ENCODE measurements around the gene WDR83. TPM values are rescaled to one million over a fixed set of nuclear protein-coding genes. Genes with fewer than 3 reads are reported as not detected.

The WDR83 gene
- total and polyA plus RNA-seq, 2 of the 8 experiments (the other 6 are each of a cell fraction or from before 2014, with no cell fraction given): 12.6 to 15.3 TPM

DNA sequence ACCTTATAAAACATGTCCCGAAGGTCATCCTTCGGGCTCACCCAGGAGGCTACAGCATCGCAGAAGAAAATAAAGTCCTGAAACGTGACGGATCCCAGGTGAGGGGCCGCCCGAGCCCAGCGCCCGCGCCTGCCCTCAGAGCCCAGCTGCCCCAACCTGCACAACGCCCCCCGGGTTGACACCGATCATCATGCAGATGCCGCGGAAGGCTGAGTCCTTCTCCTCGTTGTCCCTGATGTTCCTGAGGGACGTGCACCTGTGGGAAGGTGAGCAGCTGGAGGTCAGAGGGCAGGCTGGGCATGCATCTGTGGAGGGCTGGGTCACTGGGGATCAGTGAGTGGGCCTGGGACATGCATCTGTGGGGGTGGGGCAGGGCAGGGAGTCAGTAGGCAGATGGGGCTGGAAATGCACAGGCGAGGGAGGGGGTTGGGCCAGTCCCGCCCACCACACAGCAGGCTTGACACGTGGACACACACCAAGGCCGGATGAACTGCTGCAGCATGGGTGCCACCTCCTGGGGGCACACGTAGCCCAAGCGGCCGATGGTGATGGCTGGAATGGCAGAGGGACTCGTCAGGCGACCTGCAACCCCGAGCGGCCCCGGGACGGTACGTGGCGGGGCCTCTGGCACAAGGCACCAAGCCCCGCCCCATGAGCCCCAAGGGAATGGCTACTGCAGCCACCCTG is 35.1 kb downstream of the WDR83 start:
- Histone ChIP-seq H3K4me3 (ENCODE audit: extremely low read depth in 1 of 4, insufficient read depth in 2 of 4, low read depth in 3 of 4, low read length in 4 of 4) (no peak overlapping the region), H3K4ac (replicated peaks; ENCODE audit: insufficient read length, low read depth, low read length) (no peak overlapping the region), H3K27me3 (replicated peaks in 1 of 4; ENCODE audit: control insufficient read depth in 3 of 4, extremely low read depth in 1 of 4, insufficient read depth in 3 of 4, low read length in 3 of 4) (no peaks in the 10 kb centered on the region), H2BK15ac (ENCODE audit: low read length) (no peak overlapping the region), H3K23me2 (ENCODE audit: low read depth, low read length) (no peaks in the 10 kb centered on the region; the same call in 1 of the 2 replicates), H3K9me3 (ENCODE audit: insufficient read depth in 2 of 2, low read depth in 1 of 2, low read length in 1 of 2) (no peaks in the 10 kb centered on the region), H3K79me2 (ENCODE audit: control insufficient read depth in 1 of 2, insufficient read depth in 2 of 2, low read length in 2 of 2) (no peaks in the 10 kb centered on the region), H3K18ac (ENCODE audit: extremely low read depth, low read length) (no peak overlapping the region), H2BK120ac (replicated peaks; ENCODE audit: low read depth, low read length) (no peak overlapping the region), H2AK5ac (ENCODE audit: low read depth, low read length) (no peak overlapping the region), H4K91ac (replicated peaks; ENCODE audit: insufficient read length, low read length) (no peak overlapping the region), H2BK5ac (ENCODE audit: low read depth, low read length) (no peak overlapping the region; the same call in 1 of the 2 replicates), H3K27ac (ENCODE audit: low read depth, low read length) (no peak overlapping the region), H4K5ac (ENCODE audit: insufficient read length, low read depth, low read length) (no peak overlapping the region), H3K36me3 (ENCODE audit: control insufficient read depth in 2 of 4, insufficient read depth in 4 of 4, low read length in 3 of 4) (peaks cover 28 to 69% (median 52%) of the 10 kb centered on the region in 4 experiments), H3K4me2 (ENCODE audit: insufficient read depth in 1 of 2, low read depth in 2 of 2, low read length in 2 of 2) (no peak overlapping the region), H3K56ac (replicated peaks; ENCODE audit: insufficient read length, low read depth, low read length) (no peak overlapping the region), H3K23ac (ENCODE audit: insufficient read length) (no peak overlapping the region), H3K14ac (ENCODE audit: insufficient read length) (no peak overlapping the region), H2BK20ac (ENCODE audit: low read length) (no peak overlapping the region), H4K20me1 (replicated peaks in 1 of 2; ENCODE audit: control insufficient read depth in 1 of 2, insufficient read depth in 2 of 2, low read length in 2 of 2) (peaks cover 4 to 14% of the 10 kb centered on the region in 2 experiments), H3K9ac (replicated peaks in 1 of 4; ENCODE audit: extremely low read depth in 1 of 4, low read depth in 3 of 4, low read length in 3 of 4) (no peak overlapping the region; a peak in 1 of 7 replicates), H2BK12ac (ENCODE audit: low read depth, low read length) (no peak overlapping the region), H2AFZ (ENCODE audit: low read length) (no peak overlapping the region), H4K8ac (ENCODE audit: extremely low read depth, insufficient read depth, low read length) (peak overlapping the region; percentile 14; the same call in 1 of the 2 replicates), H3K4me1 (replicated peaks in 1 of 4; ENCODE audit: control insufficient read depth in 3 of 4, insufficient read depth in 4 of 4, low read length in 3 of 4) (peaks cover 0 to 5% (median 2%) of the 10 kb centered on the region in 4 experiments; a peak in 2 of 7 replicates), H3K79me1 (ENCODE audit: low read depth, low read length) (no peaks in the 10 kb centered on the region)
- no peak for FAIRE-seq
- ChIA-PET CTCF (ENCODE audit: partially characterized antibody) (no interaction called here), POLR2A (ENCODE audit: partially characterized antibody) (no interaction called here)
- DNase-seq (ENCODE audit: low read depth in 1 of 2, low spot score in 2 of 2): no peak
- 92% methylated on average over 16 of the region's 33 CpGs; no CpG with 5 or more reads in 1 of the 2 experiments for WGBS, 2 experiments (ENCODE audit: extremely low coverage in 1 of 2, insufficient coverage in 1 of 2, insufficient read length in 1 of 2, insufficient replicate concordance in 2 of 2, low coverage in 1 of 2, low lambda C conversion rate in 2 of 2, missing lambda C conversion rate in 1 of 2)
- TF ChIP-seq TBP (IDR thresholded peaks at IDR 0.05; ENCODE audit: low read depth, low read length): no peak
- TF ChIP-seq TAF1 (IDR thresholded peaks at IDR 0.05; ENCODE audit: low read depth, low read length): no peak
- TF ChIP-seq EP300 (IDR thresholded peaks at IDR 0.05; ENCODE audit: borderline replicate concordance in 1 of 2, low read depth in 2 of 2, low read length in 2 of 2): no peak
- no peak for TF ChIP-seq YY1 (IDR thresholded peaks at IDR 0.05; ENCODE audit: low read depth, low read length)
- TF ChIP-seq EGR1 (IDR thresholded peaks at IDR 0.05; ENCODE audit: borderline replicate concordance, low read depth, low read length): no peak
- TF ChIP-seq JUND (IDR thresholded peaks at IDR 0.05; ENCODE audit: low read length): no peak
- TF ChIP-seq SAP30 (IDR thresholded peaks at IDR 0.05; ENCODE audit: insufficient read depth, insufficient replicate concordance, low read length): no peak
- no peak for TF ChIP-seq CBX8 (IDR thresholded peaks at IDR 0.05; ENCODE audit: borderline replicate concordance, low read depth, low read length)
- TF ChIP-seq, protein P1, sequence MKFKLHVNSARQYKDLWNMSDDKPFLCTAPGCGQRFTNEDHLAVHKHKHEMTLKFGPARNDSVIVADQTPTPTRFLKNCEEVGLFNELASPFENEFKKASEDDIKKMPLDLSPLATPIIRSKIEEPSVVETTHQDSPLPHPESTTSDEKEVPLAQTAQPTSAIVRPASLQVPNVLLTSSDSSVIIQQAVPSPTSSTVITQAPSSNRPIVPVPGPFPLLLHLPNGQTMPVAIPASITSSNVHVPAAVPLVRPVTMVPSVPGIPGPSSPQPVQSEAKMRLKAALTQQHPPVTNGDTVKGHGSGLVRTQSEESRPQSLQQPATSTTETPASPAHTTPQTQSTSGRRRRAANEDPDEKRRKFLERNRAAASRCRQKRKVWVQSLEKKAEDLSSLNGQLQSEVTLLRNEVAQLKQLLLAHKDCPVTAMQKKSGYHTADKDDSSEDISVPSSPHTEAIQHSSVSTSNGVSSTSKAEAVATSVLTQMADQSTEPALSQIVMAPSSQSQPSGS (IDR thresholded peaks at IDR 0.05; ENCODE audit: low read length): no peak
- TF ChIP-seq TAF7 (optimal IDR thresholded peaks at IDR 0.05; ENCODE audit: borderline replicate concordance, low read depth, low read length): no peak
- no peak for TF ChIP-seq KDM1A (IDR thresholded peaks at IDR 0.05; ENCODE audit: borderline replicate concordance, low read length)

All from H1 (cell line).